WTC11 (cell line): ENCODE measurements around the gene GNAL. TPM values are rescaled to one million over a fixed set of nuclear protein-coding genes. Genes with fewer than 3 reads are reported as not detected.

Experiments
- ATAC-seq: fragments of 200-7000 bp; cut with Tn5 transposase; 2 replicates; pipeline ENCODE4 v1.10.0; 2021; ENCODE audit warnings: mild to moderate bottlenecking, moderate library complexity
- CTCF ChIA-PET: fragments of 300-600 bp; sonication (Branson Sonifier 250); formaldehyde crosslinking; loops from one replicate; lab custom pipeline; 2021; ENCODE audit warnings: antibody characterized with exemption; lab: Charles Lee
- POLR2A ChIA-PET: fragments of 350-600 bp; sonication (Branson Sonifier 250); formaldehyde crosslinking; loops from one replicate; lab custom pipeline; 2021; ENCODE audit warnings: antibody characterized with exemption; lab: Charles Lee
- DNase-seq: peaks from one replicate; pipeline ENCODE4 v3.0.0; 2021; ENCODE audit warnings: low spot score
- H3K27ac Mint-ChIP-seq: 2 replicates; pipeline ENCODE4 v1.8.0; 2021; ENCODE audit warnings: mixed read lengths
- H3K27me3 Mint-ChIP-seq: 2 replicates; pipeline ENCODE4 v1.8.0; 2021; ENCODE audit warnings: low read depth, mild to moderate bottlenecking, moderate library complexity, mixed read lengths
- H3K36me3 Mint-ChIP-seq: 2 replicates; pipeline ENCODE4 v1.8.0; 2021; ENCODE audit warnings: mixed read lengths
- H3K4me1 Mint-ChIP-seq: 2 replicates; pipeline ENCODE4 v1.8.0; 2022; ENCODE audit warnings: mixed read lengths
- H3K4me3 Mint-ChIP-seq: 2 replicates; pipeline ENCODE4 v1.8.0; 2021; ENCODE audit warnings: mild to moderate bottlenecking, moderate library complexity, mixed read lengths
- H3K9me3 Mint-ChIP-seq: 2 replicates; pipeline ENCODE4 v1.8.0; 2021; ENCODE audit warnings: mixed read lengths
- E2F4 ChIP-seq: sonication (generic); formaldehyde crosslinking; IDR thresholded peaks from 2 replicates; pipeline ENCODE4 v1.8.1; 2022; ENCODE audit warnings: low read depth, mild to moderate bottlenecking, moderate library complexity, missing genetic modification reagents, borderline replicate concordance
- FOXJ3 ChIP-seq: sonication (generic); formaldehyde crosslinking; IDR thresholded peaks from 2 replicates; pipeline ENCODE4 v1.9.0; 2021; ENCODE audit warnings: missing genetic modification reagents, mild to moderate bottlenecking, borderline replicate concordance
- FOXP1 ChIP-seq: sonication (generic); formaldehyde crosslinking; IDR thresholded peaks from 2 replicates; pipeline ENCODE4 v1.8.0; 2022; ENCODE audit warnings: missing genetic modification reagents, mild to moderate bottlenecking, moderate library complexity, borderline replicate concordance
- GTF2I ChIP-seq: fragments of 250-450 bp; sonication (Bioruptor Pico); conservative IDR thresholded peaks from 2 replicates; pipeline ENCODE4 v1.4.0; 2021; ENCODE audit warnings: mild to moderate bottlenecking
- JAZF1 ChIP-seq: fragments of 250-450 bp; sonication (Bioruptor Pico); IDR thresholded peaks from 2 replicates; pipeline ENCODE4 v1.9.0; 2021; ENCODE audit warnings: moderate library complexity, mild to moderate bottlenecking, inconsistent platforms
- KAT7 ChIP-seq: sonication (generic); formaldehyde crosslinking; IDR thresholded peaks from 2 replicates; pipeline ENCODE4 v1.8.1; 2023; ENCODE audit warnings: missing genetic modification reagents, mild to moderate bottlenecking, borderline replicate concordance
- MLX ChIP-seq: sonication (generic); formaldehyde crosslinking; IDR thresholded peaks from 2 replicates; pipeline ENCODE4 v1.8.1; 2023; ENCODE audit warnings: mild to moderate bottlenecking, missing genetic modification reagents, moderate library complexity
- NFYB ChIP-seq: sonication (generic); formaldehyde crosslinking; conservative IDR thresholded peaks from 2 replicates; pipeline ENCODE4 v1.8.0; 2022; ENCODE audit warnings: low read depth, missing genetic modification reagents
- SMAD3 ChIP-seq: sonication (generic); formaldehyde crosslinking; IDR thresholded peaks from 2 replicates; pipeline ENCODE4 v1.8.0; 2022; ENCODE audit warnings: missing genetic modification reagents, mild to moderate bottlenecking, borderline replicate concordance
- SMAD4 ChIP-seq: sonication (generic); formaldehyde crosslinking; IDR thresholded peaks from 2 replicates; pipeline ENCODE4 v1.8.0; 2022; ENCODE audit warnings: mild to moderate bottlenecking, missing genetic modification reagents
- STAT6 ChIP-seq: sonication (generic); formaldehyde crosslinking; conservative IDR thresholded peaks from 2 replicates; pipeline ENCODE4 v1.8.1; 2023; ENCODE audit warnings: mild to moderate bottlenecking, low read depth, missing genetic modification reagents, moderate library complexity
- TCF7 ChIP-seq: sonication (generic); formaldehyde crosslinking; IDR thresholded peaks from 2 replicates; pipeline ENCODE4 v1.8.0; 2022; ENCODE audit warnings: mild to moderate bottlenecking, low read depth, missing genetic modification reagents, moderate library complexity
- ZBTB43 ChIP-seq: sonication (generic); formaldehyde crosslinking; IDR thresholded peaks from 2 replicates; pipeline ENCODE4 v1.8.1; 2023; ENCODE audit warnings: mild to moderate bottlenecking, missing genetic modification reagents
- ZNF232 ChIP-seq: sonication (generic); formaldehyde crosslinking; IDR thresholded peaks from 2 replicates; pipeline ENCODE4 v1.8.0; 2022; ENCODE audit warnings: mild to moderate bottlenecking, missing genetic modification reagents
- ZNF396 ChIP-seq: fragments of 250-450 bp; sonication (Bioruptor Pico); IDR thresholded peaks from 2 replicates; pipeline ENCODE4 v1.8.0; 2021; ENCODE audit warnings: mild to moderate bottlenecking, moderate library complexity, borderline replicate concordance
- ZNF512 ChIP-seq: sonication (generic); formaldehyde crosslinking; IDR thresholded peaks from 2 replicates; pipeline ENCODE4 v1.8.1; 2022; ENCODE audit warnings: missing genetic modification reagents, borderline replicate concordance
- ZSCAN18 ChIP-seq: fragments of 250-450 bp; sonication (Bioruptor Pico); IDR thresholded peaks from 2 replicates; pipeline ENCODE4 v2.1.2; 2022; ENCODE audit warnings: mild to moderate bottlenecking, moderate library complexity
- total RNA-seq: library from RNA; stranded (reverse); gene quantifications from 3 replicates; pipeline ENCODE4 v1.2.3, GENCODE V29; 2021

The GNAL gene
- total RNA-seq, 1 experiment from 2014 or later = 22.3 TPM

- H3K4me1 Mint-ChIP-seq = peaks cover 37% of the 10 kb centered on the region
- H3K4me3 Mint-ChIP-seq = no peak overlapping the region
- ChIA-PET CTCF (interaction anchor here (1.2 to 2.5 kb wide), 5 partner anchors 11 to 372 kb away, joined by 4 to 19 read pairs (median 9); no protein-coding TSS in a partner anchor), POLR2A (no interaction called here)
- ATAC-seq (no peak), DNase-seq (no peak)
- H3K36me3 Mint-ChIP-seq = no peaks in the 10 kb centered on the region
- H3K9me3 Mint-ChIP-seq = no peaks in the 10 kb centered on the region
- H3K27ac Mint-ChIP-seq = no peak overlapping the region
- peaks cover 8% of the 10 kb centered on the region for H3K27me3 Mint-ChIP-seq
- TF ChIP-seq SMAD4 (CRISPR knock-in tag) (no peak), MLX (no peak), ZBTB43 (CRISPR knock-in tag) (no peak), ZSCAN18 (CRISPR knock-in tag) (no peak), STAT6 (CRISPR knock-in tag) (no peak), FOXJ3 (CRISPR knock-in tag) (no peak), ZNF396 (no peak), ZNF512 (CRISPR knock-in tag) (no peak), SMAD3 (CRISPR knock-in tag) (no peak), ZNF232 (CRISPR knock-in tag) (no peak), FOXP1 (no peak)
These were observed 22.2 kb upstream of the GNAL start for GRCh38 chr18:11666831-11667230.

GRCh38 chr18:11667578-11667977 is 21.5 kb upstream of the GNAL start:
- no peak overlapping the region for H3K4me3 Mint-ChIP-seq
- no peak overlapping the region for H3K27ac Mint-ChIP-seq
- H3K9me3 Mint-ChIP-seq = no peaks in the 10 kb centered on the region
- no peak for TF ChIP-seq NFYB (CRISPR knock-in tag)
- TF ChIP-seq SMAD4 (CRISPR knock-in tag) = no peak
- no peak for TF ChIP-seq JAZF1 (CRISPR knock-in tag)
- no peak for TF ChIP-seq KAT7
- TF ChIP-seq TCF7 (CRISPR knock-in tag) = no peak
- TF ChIP-seq E2F4 (CRISPR knock-in tag) = no peak
- TF ChIP-seq GTF2I (CRISPR knock-in tag) = no peak
- ChIA-PET POLR2A (no interaction called here), CTCF (interaction anchor here (1.5 to 2.4 kb wide), 3 partner anchors 12 to 372 kb away, joined by 7 to 14 read pairs (median 9); no protein-coding TSS in a partner anchor)
- H3K4me1 Mint-ChIP-seq = peaks cover 37% of the 10 kb centered on the region
- H3K36me3 Mint-ChIP-seq = no peaks in the 10 kb centered on the region
- DNase-seq = no peak
- ATAC-seq = no peak
- H3K27me3 Mint-ChIP-seq = peaks cover 8% of the 10 kb centered on the region
